NT2/D1 (cell line): Measurements from ENCODE around the gene USH1C.

Source experiments
- SUZ12 ChIP-seq: IDR thresholded peaks from 2 replicates; pipeline ENCODE4 v1.6.1; 2011; ENCODE audit not compliant: insufficient read length, insufficient read depth; ENCODE audit errors: extremely low read depth
- ZNF274 ChIP-seq: IDR thresholded peaks from 2 replicates; pipeline ENCODE4 v1.6.1; 2011; ENCODE audit warnings: mild to moderate bottlenecking, low read depth, low read length

DNA sequence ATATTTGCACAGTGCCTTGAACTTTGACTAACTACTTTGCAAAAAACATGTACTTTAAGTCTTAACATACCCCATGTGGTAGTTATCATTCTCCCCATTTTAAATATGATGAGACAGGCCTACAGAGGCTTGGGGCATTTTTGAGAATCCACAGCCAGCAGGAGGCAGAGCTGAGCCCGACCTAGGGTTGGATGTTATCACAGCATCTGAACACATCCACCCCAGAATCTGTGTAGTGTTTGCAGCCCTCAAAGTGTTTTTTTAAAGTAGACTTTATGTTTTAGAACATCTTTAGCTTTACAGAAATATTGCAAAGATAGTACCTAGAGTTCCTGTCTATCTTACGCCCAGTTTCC lies 20.4 kb upstream of the USH1C start:
- TF ChIP-seq SUZ12 (no peak), ZNF274 (no peak)
